Keratinocyte (primary cell): ENCODE data around the gene SNW1. TPM values are rescaled to one million over a fixed set of nuclear protein-coding genes. Genes with fewer than 3 reads are reported as not detected.

Experiments used
- DNase-seq: peaks from one replicate; pipeline ENCODE4 v3.0.0-alpha.2; 2011; ENCODE audit warnings: low read depth, missing footprints, low spot score
- FAIRE-seq: peaks from 2 replicates; lab custom pipeline; 2011; peaks lifted over from hg19 to GRCh38; lab: Jason Lieb, UNC
- H2AFZ ChIP-seq: 2 replicates; pipeline ENCODE4 v1.6.0; 2012; ENCODE audit warnings: low read length, control low read depth, inconsistent platforms; ENCODE audit not compliant: control insufficient read depth
- H3K27ac ChIP-seq: 2 replicates; pipeline ENCODE4 v1.5.1; 2011; ENCODE audit warnings: low read length; ENCODE audit not compliant: control insufficient read depth, insufficient read depth
- H3K27me3 ChIP-seq: 3 replicates; pipeline ENCODE4 v1.6.0; 2011; ENCODE audit warnings: low read length; ENCODE audit not compliant: control insufficient read depth, insufficient read depth; ENCODE audit errors: extremely low read depth
- H3K36me3 ChIP-seq, 2 experiments: 2 replicates in 1 of 2; 3 replicates in 1 of 2; pipeline ENCODE4 v1.5.1; 2011; ENCODE audit warnings: low read length in 2 of 2, mild to moderate bottlenecking in 1 of 2; ENCODE audit not compliant: control insufficient read depth in 2 of 2, insufficient read depth in 2 of 2; ENCODE audit errors: extremely low read depth in 1 of 2
- H3K4me1 ChIP-seq: 3 replicates; pipeline ENCODE4 v1.5.1; 2011; ENCODE audit warnings: low read length; ENCODE audit not compliant: control insufficient read depth, insufficient read depth; ENCODE audit errors: extremely low read depth
- H3K4me2 ChIP-seq: 3 replicates; pipeline ENCODE4 v1.6.0; 2011; ENCODE audit warnings: low read depth, low read length; ENCODE audit not compliant: control insufficient read depth, insufficient read depth; ENCODE audit errors: extremely low read depth
- H3K4me3 ChIP-seq, 3 experiments: fragments of 200-600 bp in 1 of 3; sonication (generic) in 1 of 3; 2 replicates in 2 of 3; 3 replicates in 1 of 3; pipeline ENCODE4 v1.5.1; 2011 to 2016; ENCODE audit warnings: low read length in 3 of 3, mild to moderate bottlenecking in 3 of 3, control low read depth in 2 of 3, inconsistent platforms in 1 of 3, low read depth in 1 of 3, mixed read lengths in 1 of 3, mixed run types in 1 of 3, moderate library complexity in 1 of 3; ENCODE audit not compliant: control insufficient read depth in 2 of 3, insufficient read depth in 2 of 3; ENCODE audit errors: extremely low read depth in 1 of 3
- H3K79me2 ChIP-seq: 2 replicates; pipeline ENCODE4 v1.6.0; 2012; ENCODE audit warnings: low read length; ENCODE audit not compliant: control insufficient read depth, insufficient read depth
- H3K9ac ChIP-seq: 3 replicates; pipeline ENCODE4 v1.6.0; 2011; ENCODE audit warnings: low read length; ENCODE audit not compliant: control insufficient read depth, insufficient read depth; ENCODE audit errors: extremely low read depth
- H3K9me1 ChIP-seq: 3 replicates; pipeline ENCODE4 v1.6.0; 2011; ENCODE audit warnings: low read length; ENCODE audit not compliant: control insufficient read depth, insufficient read depth; ENCODE audit errors: extremely low read depth
- H3K9me3 ChIP-seq: 2 replicates; pipeline ENCODE4 v1.5.1; 2012; ENCODE audit warnings: low read depth, low read length; ENCODE audit not compliant: control insufficient read depth
- H4K20me1 ChIP-seq: 3 replicates; pipeline ENCODE4 v1.6.0; 2011; ENCODE audit warnings: low read length; ENCODE audit not compliant: control insufficient read depth, insufficient read depth; ENCODE audit errors: extremely low read depth
- CTCF ChIP-seq, 3 experiments: IDR thresholded peaks in 1 of 3; conservative IDR thresholded peaks in 1 of 3; optimal IDR thresholded peaks in 1 of 3; 2 replicates in 2 of 3; 3 replicates in 1 of 3; pipeline versions ENCODE3 to v1.5.1; 2011; ENCODE audit warnings: low read length in 3 of 3, mild to moderate bottlenecking in 3 of 3, moderate library complexity in 2 of 3, control low read depth in 1 of 3, inconsistent platforms in 1 of 3; ENCODE audit not compliant: insufficient read depth in 2 of 3; ENCODE audit errors: extremely low read depth in 1 of 3
- EZH2 ChIP-seq: IDR thresholded peaks from one replicate; pipeline ENCODE4 v1.6.1; 2012; ENCODE audit warnings: inconsistent platforms, mild to moderate bottlenecking, low read length, moderate library complexity
- dilution Hi-C: fragments of 300-500 bp; cut with MboI; formaldehyde crosslinking; loops from one replicate; pipeline ENCODE4 v1.7.0; 2020; ENCODE audit warnings: low sequenced_read_pairs; ENCODE audit not compliant: extremely low pct_ligation_motif_present
- polyA plus RNA-seq, 5 experiments: library from polyadenylated mRNA; depleted of rRNA in 3 of 5; stranded (reverse) in 3 of 5; stranded (forward) in 1 of 5; unstranded in 1 of 5; fragments of >200 nt; gene quantifications; 1 replicate in 1 of 5; 2 replicates in 3 of 5; 3 replicates in 1 of 5; pipeline versions ENCODE4 v1.2.1 to v1.2.3, GENCODE V29; 2011 to 2012; ENCODE audit warnings: missing spikeins in 2 of 5, low read depth in 1 of 5, low replicate concordance in 1 of 5

SNW1 gene
- polyA plus RNA-seq, 1 donor (not counting 4 experiments of a cell fraction or from before 2014, with no cell fraction given) = 52.5 TPM

GRCh38 chr14:77808250-77808649 is 47.3 kb upstream of the SNW1 start:
- Histone ChIP-seq H3K4me2 (no peak overlapping the region), H3K9me3 (no peaks in the 10 kb centered on the region), H3K4me3 (no peak overlapping the region), H3K27ac (no peak overlapping the region), H3K9ac (no peak overlapping the region), H3K79me2 (no peaks in the 10 kb centered on the region), H3K4me1 (no peaks in the 10 kb centered on the region), H3K9me1 (no peaks in the 10 kb centered on the region), H2AFZ (no peak overlapping the region), H3K36me3 (no peaks in the 10 kb centered on the region), H3K27me3 (no peaks in the 10 kb centered on the region), H4K20me1 (no peaks in the 10 kb centered on the region)
- no peak for DNase-seq
- dilution Hi-C loops = no loop called here
- TF ChIP-seq CTCF (optimal IDR thresholded peaks at IDR 0.05 in 1 of 3, IDR thresholded peaks at IDR 0.05 in 1 of 3, conservative IDR thresholded peaks at IDR 0.05 in 1 of 3; ENCODE audit: extremely low read depth in 1 of 3, insufficient read depth in 2 of 3, low read length in 3 of 3) = no peak
- TF ChIP-seq EZH2 = no peak
- no peak for FAIRE-seq

- H3K9me3 ChIP-seq = no peaks in the 10 kb centered on the region
- no peaks in the 10 kb centered on the region for H4K20me1 ChIP-seq
- no peak for DNase-seq
- no peak overlapping the region for H3K4me2 ChIP-seq
- dilution Hi-C loops = no loop called here
- TF ChIP-seq CTCF (optimal IDR thresholded peaks at IDR 0.05 in 1 of 3, IDR thresholded peaks at IDR 0.05 in 1 of 3, conservative IDR thresholded peaks at IDR 0.05 in 1 of 3; ENCODE audit: extremely low read depth in 1 of 3, insufficient read depth in 2 of 3, low read length in 3 of 3) (no peak), EZH2 (no peak)
- H3K9me1 ChIP-seq = no peaks in the 10 kb centered on the region
- H3K27ac ChIP-seq = no peak overlapping the region
- H3K4me3 ChIP-seq = no peak overlapping the region
- FAIRE-seq = no peak
- H3K4me1 ChIP-seq = no peaks in the 10 kb centered on the region
- H3K79me2 ChIP-seq = no peaks in the 10 kb centered on the region
- H2AFZ ChIP-seq = no peak overlapping the region
- H3K9ac ChIP-seq = no peak overlapping the region
- H3K27me3 ChIP-seq = no peaks in the 10 kb centered on the region
- H3K36me3 ChIP-seq = no peaks in the 10 kb centered on the region
These were observed 44.8 kb upstream of the SNW1 start for GRCh38 chr14:77805706-77806105.
